ENCODE data around the gene PHLDB2.
A peak's percentile ranks its signal among the peaks of the same experiment; 100 is the strongest.
"Not testable (repeated sequence)": the region's sequence is repeated elsewhere in the genome, so short reads cannot be mapped to it uniquely, and the experiment has no call there.

PHLDB2 gene

DNA sequence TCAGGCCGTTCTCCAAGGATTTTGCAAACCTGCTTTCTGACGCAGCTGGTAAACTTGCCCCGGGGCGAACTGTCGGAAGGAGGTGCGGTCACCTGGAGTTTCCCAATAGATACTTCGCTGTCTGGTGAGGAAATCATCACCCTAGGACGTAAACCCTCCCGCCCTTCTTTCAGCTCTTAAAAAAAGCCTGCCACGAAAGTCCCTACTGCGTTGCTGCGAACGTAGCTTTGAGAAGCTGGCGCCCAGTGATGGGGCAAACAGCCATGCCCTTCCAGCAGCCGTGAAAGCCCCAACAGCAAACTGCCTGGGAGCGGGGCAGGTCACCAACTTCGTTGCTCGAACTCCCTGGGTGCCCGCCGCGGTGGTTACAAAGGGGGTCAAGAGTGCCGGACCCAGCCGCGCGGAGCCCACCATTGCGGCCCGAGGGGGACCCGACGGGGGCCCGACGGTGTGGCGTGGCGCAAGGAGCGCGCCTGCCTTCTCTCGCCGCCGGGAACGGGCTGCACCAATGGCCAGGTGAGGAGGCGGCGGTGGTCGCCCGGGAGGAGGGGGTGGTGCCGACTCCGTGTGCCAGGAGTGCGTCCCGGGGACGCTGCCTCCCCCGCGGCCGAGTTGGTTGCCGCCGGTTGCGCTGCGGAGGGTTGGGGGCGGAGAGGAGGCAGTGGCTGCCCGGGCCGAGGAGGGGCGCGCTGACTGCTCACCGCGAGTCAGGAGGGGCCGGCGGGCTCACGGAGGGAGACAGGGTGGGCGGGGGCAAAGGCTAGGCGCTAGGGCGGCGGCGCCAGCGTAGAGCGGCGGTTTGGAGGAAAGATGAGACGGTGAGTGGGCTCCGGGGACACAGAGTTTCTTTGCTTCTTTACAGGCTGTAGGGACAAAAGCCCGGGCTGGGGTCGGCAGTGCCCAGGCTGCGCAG lies at the start of gene PHLDB2:
Gene PHLDB2 (plus strand): TSS at position 205 of the 913 bp plus-strand sequence. CDS start 24,813 bp downstream, outside the sequence.
- DNase-seq (ENCODE audit: low read depth): peak; percentile 69

DNA sequence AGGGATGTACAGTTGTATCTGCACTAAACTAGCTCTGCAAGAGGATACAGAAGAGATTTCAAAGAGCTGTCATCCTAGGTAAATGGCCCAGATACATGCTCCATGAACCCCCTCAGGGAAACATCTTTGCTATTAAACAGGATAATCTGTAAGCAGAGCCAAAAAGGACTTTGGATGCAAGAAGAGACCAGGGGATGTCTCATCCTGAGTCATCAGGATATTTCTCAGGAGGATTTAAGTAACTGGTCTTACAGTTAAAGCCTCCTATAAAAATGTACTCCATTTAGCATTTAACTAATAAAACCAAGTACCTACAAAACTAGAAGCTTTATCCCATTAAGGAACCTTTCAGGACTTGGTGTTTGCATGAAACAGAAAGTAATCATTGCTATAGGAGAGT lies 48.2 kb upstream of the PHLDB2 start:
- peak; percentile 65 for DNase-seq (ENCODE audit: low read depth)

GRCh38 chr3:111811811-111812210 lies 47.3 kb upstream of the PHLDB2 start:
- no peak for DNase-seq (ENCODE audit: low read depth)

DNA sequence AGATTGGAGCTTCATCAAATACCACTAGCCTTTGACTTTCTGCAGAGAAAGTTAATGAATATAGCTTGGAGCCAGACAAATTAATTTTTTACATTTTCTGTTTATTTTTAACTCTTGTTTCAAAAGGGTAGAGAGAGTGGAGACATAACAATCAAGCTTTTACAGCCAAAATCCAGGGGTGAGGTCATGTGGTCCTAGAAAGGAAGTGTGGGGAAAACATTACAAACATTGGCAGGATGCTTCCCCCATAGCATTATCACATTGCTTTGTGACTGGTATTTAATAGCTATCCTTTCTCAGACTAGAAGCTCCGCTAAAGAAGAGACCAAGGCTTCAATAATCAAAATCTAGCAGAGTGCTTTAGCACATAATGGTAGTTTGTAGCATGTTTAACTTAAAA lies 46.4 kb upstream of the PHLDB2 start:
- DNase-seq (ENCODE audit: low read depth): no peak

GRCh38 chr3:111813441-111813840 lies 45.6 kb upstream of the PHLDB2 start:
- no peak for DNase-seq (ENCODE audit: low read depth)

DNA sequence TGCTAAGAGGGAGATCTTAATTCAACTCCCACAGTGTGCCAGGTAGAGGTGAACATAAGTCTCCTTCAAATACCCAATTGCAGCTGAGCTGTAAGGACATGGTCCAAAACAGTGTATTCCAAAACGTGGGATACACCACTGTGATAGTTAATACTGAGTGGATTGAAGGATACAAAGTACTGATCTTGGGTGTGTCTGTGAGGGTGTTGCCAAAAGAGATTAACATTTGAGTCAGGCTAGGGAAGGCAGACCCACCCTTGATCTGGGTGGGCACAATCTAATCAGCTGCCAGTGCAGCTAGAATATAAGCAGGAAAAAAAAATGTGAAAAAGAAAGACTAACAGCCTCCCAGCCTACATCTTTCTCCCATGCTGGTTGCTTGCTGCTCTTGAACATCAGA lies 45.1 kb upstream of the PHLDB2 start:
- no peak for DNase-seq (ENCODE audit: low read depth)

DNA sequence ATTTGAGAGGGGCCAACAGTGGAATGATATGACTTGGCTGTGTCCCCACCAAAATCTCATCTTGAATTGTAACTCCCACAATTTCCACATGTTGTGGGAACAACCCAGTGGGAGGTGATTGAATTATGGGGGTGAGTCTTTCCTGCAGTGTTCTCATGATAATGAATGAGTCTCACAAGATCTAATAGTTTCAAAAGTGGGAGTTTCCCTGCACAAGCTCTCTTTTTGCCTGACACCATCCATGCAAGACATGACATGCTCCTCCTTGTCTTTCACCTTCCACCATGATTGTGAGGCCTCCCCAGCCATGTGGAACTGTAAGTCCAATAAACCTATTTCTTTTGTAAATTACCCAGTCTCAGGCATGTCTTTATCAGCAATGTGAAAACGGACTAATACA lies 42.3 kb upstream of the PHLDB2 start:
- not testable (repeated sequence) for DNase-seq (ENCODE audit: low read depth)

GRCh38 chr3:111819927-111820326 lies 39.1 kb upstream of the PHLDB2 start:
- DNase-seq (ENCODE audit: low read depth): no peak

GRCh38 chr3:111820651-111821050 lies 38.4 kb upstream of the PHLDB2 start:
- no peak for DNase-seq (ENCODE audit: low read depth)

DNA sequence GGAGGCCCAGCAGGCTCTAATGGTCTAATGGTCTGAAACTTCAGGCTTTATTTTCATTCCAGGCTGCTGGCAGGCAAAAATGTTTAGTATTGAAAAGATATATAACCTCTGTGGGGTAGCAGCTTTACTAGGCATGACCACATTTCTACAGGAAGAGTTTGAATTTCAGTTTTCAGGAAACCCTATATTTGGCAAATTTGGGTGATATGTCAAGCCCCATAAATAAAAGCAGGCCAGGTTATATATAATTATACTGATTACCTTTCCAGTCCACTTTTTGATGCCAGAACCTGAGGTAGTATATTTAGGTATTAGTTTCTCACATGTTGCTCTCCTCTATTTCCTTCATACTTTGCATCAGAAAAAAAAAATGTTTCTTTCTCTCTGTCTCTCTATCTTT lies 37.2 kb upstream of the PHLDB2 start:
- no peak for DNase-seq (ENCODE audit: low read depth)

DNA sequence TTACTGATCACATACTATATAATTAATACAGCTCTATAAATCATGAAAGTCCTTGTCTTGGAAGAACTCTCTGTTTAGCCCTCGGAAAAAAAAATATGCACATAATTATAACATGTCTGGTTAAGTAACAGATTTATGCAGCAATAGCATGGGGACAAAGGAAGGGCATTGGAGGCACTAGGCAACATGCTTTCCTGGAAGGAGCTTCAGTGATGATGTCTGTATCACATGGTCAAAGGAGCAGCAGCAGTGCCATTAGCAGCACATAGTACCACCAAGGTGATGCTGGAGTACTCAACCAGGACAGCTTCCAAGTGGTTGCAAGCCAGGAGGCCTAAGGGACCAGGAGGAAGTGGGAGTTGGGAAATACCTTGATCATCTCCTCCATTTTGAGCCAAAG lies 36.3 kb upstream of the PHLDB2 start:
- DNase-seq (ENCODE audit: low read depth): no peak

- no peak for DNase-seq (ENCODE audit: low read depth)
These were observed 35.7 kb upstream of the PHLDB2 start for GRCh38 chr3:111823341-111823855.

DNA sequence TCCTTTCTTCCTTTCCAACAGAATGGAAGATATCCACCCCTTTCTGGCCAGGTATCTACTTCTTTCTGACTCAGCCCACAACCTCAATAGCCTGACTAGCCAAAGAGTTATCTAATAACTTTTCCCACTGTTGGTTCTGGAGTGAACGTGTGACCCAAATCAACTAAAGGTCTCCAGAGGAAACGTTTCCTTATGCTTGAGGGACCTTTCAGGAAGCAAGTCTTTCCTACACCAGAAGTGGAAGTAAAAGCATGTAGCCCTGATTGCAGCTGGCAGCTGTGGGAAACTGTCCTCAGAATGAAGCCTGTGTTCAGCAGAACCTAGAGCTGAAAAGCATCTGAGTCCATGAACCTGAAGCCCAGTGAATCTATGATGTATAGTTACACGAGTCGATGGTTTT lies 34.7 kb upstream of the PHLDB2 start:
- DNase-seq (ENCODE audit: low read depth): no peak

DNA sequence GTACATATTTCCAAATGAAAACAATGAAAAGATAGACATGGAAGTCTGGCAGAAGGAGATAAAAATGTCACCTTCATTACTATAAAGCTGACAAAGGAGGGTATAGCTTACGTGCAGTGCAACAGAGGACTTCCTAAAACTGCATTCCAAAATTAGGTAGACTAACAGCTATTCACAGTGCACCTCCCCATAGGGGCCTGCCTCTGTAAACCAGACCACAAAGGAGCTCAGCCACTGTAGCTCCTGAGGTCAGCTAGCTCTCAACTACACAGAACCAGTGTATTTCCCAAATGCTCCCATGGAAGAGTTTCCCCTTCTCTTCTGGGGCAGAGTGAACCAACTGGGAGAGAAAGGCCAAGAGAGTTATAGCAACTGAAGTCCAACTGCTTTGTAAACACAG lies 31.2 kb upstream of the PHLDB2 start:
- no peak for DNase-seq (ENCODE audit: low read depth)

DNA sequence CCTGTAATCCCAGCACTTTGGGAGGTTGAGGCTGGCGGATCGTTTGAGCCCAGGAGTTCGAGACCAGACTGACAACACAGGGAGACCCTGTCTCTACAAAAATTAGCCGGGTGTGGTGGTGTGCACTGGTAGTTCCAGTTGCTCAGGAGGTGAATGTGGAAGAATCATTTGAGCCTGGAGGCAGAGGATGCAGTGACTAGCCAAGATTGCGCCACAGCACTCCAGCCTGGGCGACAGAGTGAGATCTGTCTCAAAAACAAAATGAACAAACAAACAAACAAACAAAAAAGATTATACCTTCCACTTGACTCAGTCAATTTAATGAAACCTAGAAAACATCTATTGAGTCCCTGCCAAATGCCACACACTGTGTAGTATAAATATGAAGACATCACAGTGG lies 30.5 kb upstream of the PHLDB2 start:
- DNase-seq (ENCODE audit: low read depth): no peak

- no peak for DNase-seq (ENCODE audit: low read depth)
These were observed 30.0 kb upstream of the PHLDB2 start for GRCh38 chr3:111829023-111829422.

DNA sequence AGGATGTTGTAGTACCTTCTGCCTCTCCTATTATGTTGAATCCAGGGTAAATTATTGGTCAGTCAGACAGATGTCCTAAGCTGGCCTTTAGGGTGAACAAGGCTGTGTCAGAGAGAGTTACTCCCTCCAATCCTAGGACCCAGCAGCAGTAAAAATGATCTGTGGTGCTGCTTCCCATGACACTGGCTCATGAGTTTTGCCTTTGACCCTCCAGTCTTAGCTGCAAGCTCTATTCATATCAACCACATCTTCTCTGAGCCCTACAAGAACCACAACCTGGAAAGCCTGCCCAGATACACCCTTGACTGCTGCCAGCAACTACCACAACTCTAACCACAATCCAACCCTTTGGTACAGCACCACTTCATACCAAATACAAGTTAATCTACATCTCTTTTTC lies 27.2 kb upstream of the PHLDB2 start:
- no peak for DNase-seq (ENCODE audit: low read depth)

GRCh38 chr3:111837112-111837511 lies 22.0 kb upstream of the PHLDB2 start:
- DNase-seq (ENCODE audit: low read depth): no peak

DNA sequence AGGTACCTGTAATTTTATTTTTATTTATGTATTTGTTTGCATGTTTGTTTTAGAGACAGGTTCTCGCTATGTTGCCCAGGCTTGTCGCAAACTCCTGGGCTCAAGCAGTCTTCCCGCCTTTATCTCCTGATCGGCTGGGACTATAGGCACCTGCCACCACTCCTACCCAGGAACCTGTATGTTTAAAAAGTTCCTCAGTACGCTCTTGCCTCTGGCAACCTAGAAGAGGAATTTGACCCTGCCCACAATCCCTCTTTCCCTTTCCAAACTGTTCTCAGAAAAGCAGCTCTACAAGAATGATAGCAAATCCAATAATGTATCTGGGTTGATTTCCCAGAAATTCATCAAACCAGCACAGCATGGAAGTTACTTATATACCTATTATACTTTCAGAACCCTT lies 20.9 kb upstream of the PHLDB2 start:
- DNase-seq (ENCODE audit: low read depth): no peak

- DNase-seq (ENCODE audit: low read depth): peak; percentile 11
These were observed 13.0 kb upstream of the PHLDB2 start for GRCh38 chr3:111846039-111846438.

DNA sequence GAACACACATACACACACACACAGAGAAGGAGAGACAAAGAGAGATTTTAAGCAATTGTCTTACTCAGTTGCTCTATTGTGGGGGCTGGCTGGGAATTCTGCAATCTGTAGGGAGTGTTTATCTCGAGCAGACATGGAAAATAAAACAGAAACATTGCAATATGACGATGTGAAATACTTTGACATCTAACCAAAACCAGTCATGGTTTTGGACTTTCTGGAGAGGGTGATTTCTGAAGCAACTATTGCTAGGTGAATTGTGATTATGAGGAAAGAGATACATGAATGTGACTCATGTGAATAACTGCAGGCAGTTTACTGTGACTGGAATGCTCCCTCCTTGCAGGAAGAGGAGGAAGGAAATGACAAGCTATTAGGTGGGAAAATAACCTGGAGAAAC lies 12.3 kb upstream of the PHLDB2 start:
- DNase-seq (ENCODE audit: low read depth): peak; percentile 83

GRCh38 chr3:111848283-111848682 lies 10.8 kb upstream of the PHLDB2 start:
- no peak for DNase-seq (ENCODE audit: low read depth)

- DNase-seq (ENCODE audit: low read depth): no peak
These were observed 10.3 kb upstream of the PHLDB2 start for GRCh38 chr3:111848778-111849177.

GRCh38 chr3:111850537-111850936 lies 8.5 kb upstream of the PHLDB2 start:
- DNase-seq (ENCODE audit: low read depth): peak; percentile 74

Data from fibroblast of gingiva (primary cell).